NCI-H526 (cell line): Measurements from ENCODE around the gene TBC1D14.
"Not testable (repeated sequence)": the region's sequence is repeated elsewhere in the genome, so short reads cannot be mapped to it uniquely, and the experiment has no call there.

Experiments used
- DNase-seq, 2 experiments: peaks; one replicate each; lab custom pipeline; 2025; lab: John Stamatoyannopoulos, UW

Gene TBC1D14

GRCh38 chr4:7060346-7061150 lies 150.9 kb downstream of the TBC1D14 start:
- no peak for DNase-seq

GRCh38 chr4:7061815-7062214 lies 152.2 kb downstream of the TBC1D14 start:
- no peak for DNase-seq

GRCh38 chr4:7062816-7063215 lies 153.2 kb downstream of the TBC1D14 start:
- DNase-seq: no peak

- no peak for DNase-seq
These were observed 153.7 kb downstream of the TBC1D14 start for GRCh38 chr4:7063362-7063761.

- DNase-seq: no peak
These were observed 156.4 kb downstream of the TBC1D14 start for GRCh38 chr4:7066006-7066405.

GRCh38 chr4:7066493-7066892 lies 156.9 kb downstream of the TBC1D14 start:
- DNase-seq: no peak

GRCh38 chr4:7067126-7067451 lies 157.5 kb downstream of the TBC1D14 start:
- DNase-seq: no peak

- DNase-seq: peak; percentile 98 to 99
These were observed 158.0 kb downstream of the TBC1D14 start, which contains the start of gene GRPEL1 for GRCh38 chr4:7067452-7068278. GRPEL1 (minus strand) TSS chr4:7068064; CDS start chr4:7068032, 32 bp downstream.

- peak in 1 of 2 experiments; percentile 70 for DNase-seq
These were observed 158.7 kb downstream of the TBC1D14 start for GRCh38 chr4:7068279-7068842.

GRCh38 chr4:7068883-7069282 lies 159.3 kb downstream of the TBC1D14 start:
- DNase-seq: peak in 1 of 2 experiments; percentile 49

GRCh38 chr4:7070729-7071511 lies 161.3 kb downstream of the TBC1D14 start:
- peak; percentile 58 to 91 for DNase-seq

- DNase-seq: no peak
These were observed 163.4 kb downstream of the TBC1D14 start for GRCh38 chr4:7073059-7073458.

GRCh38 chr4:7073526-7074390 lies 164.1 kb downstream of the TBC1D14 start:
- peak; percentile 71 to 90 for DNase-seq

- DNase-seq: no peak
These were observed 164.8 kb downstream of the TBC1D14 start for GRCh38 chr4:7074426-7074825.

GRCh38 chr4:7075962-7076695 lies 166.5 kb downstream of the TBC1D14 start:
- DNase-seq: peak in 1 of 2 experiments; percentile 18

GRCh38 chr4:7076696-7077082 lies 167.1 kb downstream of the TBC1D14 start:
- no peak for DNase-seq

- DNase-seq: no peak
These were observed 167.7 kb downstream of the TBC1D14 start for GRCh38 chr4:7077371-7077770.

- DNase-seq: no peak
These were observed 168.4 kb downstream of the TBC1D14 start for GRCh38 chr4:7078025-7078424.

- not testable (repeated sequence) for DNase-seq
These were observed 169.9 kb downstream of the TBC1D14 start for GRCh38 chr4:7079483-7079882.

GRCh38 chr4:7079909-7080308 lies 170.3 kb downstream of the TBC1D14 start:
- DNase-seq: peak in 1 of 2 experiments; percentile 28
